NCI-H2107 treated with DMSO at 0.1 percent for 48 hours (cell line): Measurements from ENCODE around the gene WIZ.
"Not testable (repeated sequence)": the region's sequence is repeated elsewhere in the genome, so short reads cannot be mapped to it uniquely, and the experiment has no call there.

Experiments
- DNase-seq: peaks from one replicate; lab custom pipeline; 2025; ENCODE audit not compliant: unreplicated experiment; lab: John Stamatoyannopoulos, UW

Gene WIZ

GRCh38 chr19:15449620-15450527 lies at the start of gene WIZ:
Gene WIZ, minus strand, starts transcription at chr19:15449956. Its CDS starts 1,649 bp downstream, at chr19:15448307.
- DNase-seq: no peak

- no peak for DNase-seq
These were observed 49.2 kb upstream of the WIZ start for GRCh38 chr19:15498910-15499309.

GRCh38 chr19:15498156-15498858 lies 48.6 kb upstream of the WIZ start:
- no peak for DNase-seq

GRCh38 chr19:15495151-15495550 lies 45.4 kb upstream of the WIZ start:
- no peak for DNase-seq

- DNase-seq: no peak
These were observed 38.9 kb upstream of the WIZ start for GRCh38 chr19:15488489-15489226.

- DNase-seq: no peak
These were observed 37.3 kb upstream of the WIZ start for GRCh38 chr19:15487038-15487437.

- DNase-seq: not testable (repeated sequence)
These were observed 36.0 kb upstream of the WIZ start for GRCh38 chr19:15485768-15486167.

- not testable (repeated sequence) for DNase-seq
These were observed 31.2 kb upstream of the WIZ start for GRCh38 chr19:15480996-15481395.

- no peak for DNase-seq
These were observed 29.9 kb upstream of the WIZ start, which contains the start of gene PGLYRP2 for GRCh38 chr19:15479391-15480345. Gene PGLYRP2, minus strand, starts transcription at chr19:15479501. Its CDS starts 130 bp downstream, at chr19:15479371.

GRCh38 chr19:15476325-15476724 lies 26.6 kb upstream of the WIZ start:
- DNase-seq: no peak

GRCh38 chr19:15475611-15476010 lies 25.9 kb upstream of the WIZ start:
- DNase-seq: no peak

GRCh38 chr19:15475169-15475568 lies 25.4 kb upstream of the WIZ start:
- DNase-seq: no peak

- not testable (repeated sequence) for DNase-seq
These were observed 24.1 kb upstream of the WIZ start for GRCh38 chr19:15473821-15474220.

GRCh38 chr19:15471639-15472101 lies 21.9 kb upstream of the WIZ start:
- DNase-seq: no peak

- DNase-seq: no peak
These were observed 19.9 kb upstream of the WIZ start for GRCh38 chr19:15469513-15470297.

- DNase-seq: no peak
These were observed 19.1 kb upstream of the WIZ start for GRCh38 chr19:15468675-15469512.

- DNase-seq: no peak
These were observed 18.0 kb upstream of the WIZ start for GRCh38 chr19:15467734-15468214.
